HG02840 (cell line): Measurements from ENCODE around the gene TICAM2.
A peak's percentile ranks its signal among the peaks of the same experiment; 100 is the strongest.
"Not testable (repeated sequence)": the region's sequence is repeated elsewhere in the genome, so short reads cannot be mapped to it uniquely, and the experiment has no call there.

Source experiments
- ATAC-seq: cut with Tn5 transposase; IDR thresholded peaks from one replicate; pipeline ENCODE4 v1.9.1; 2021; ENCODE audit warnings: mild to moderate bottlenecking, moderate library complexity, moderate number of reproducible peaks; ENCODE audit not compliant: unreplicated experiment, low FRiP score

Gene TICAM2, protein sequence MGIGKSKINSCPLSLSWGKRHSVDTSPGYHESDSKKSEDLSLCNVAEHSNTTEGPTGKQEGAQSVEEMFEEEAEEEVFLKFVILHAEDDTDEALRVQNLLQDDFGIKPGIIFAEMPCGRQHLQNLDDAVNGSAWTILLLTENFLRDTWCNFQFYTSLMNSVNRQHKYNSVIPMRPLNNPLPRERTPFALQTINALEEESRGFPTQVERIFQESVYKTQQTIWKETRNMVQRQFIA

DNA sequence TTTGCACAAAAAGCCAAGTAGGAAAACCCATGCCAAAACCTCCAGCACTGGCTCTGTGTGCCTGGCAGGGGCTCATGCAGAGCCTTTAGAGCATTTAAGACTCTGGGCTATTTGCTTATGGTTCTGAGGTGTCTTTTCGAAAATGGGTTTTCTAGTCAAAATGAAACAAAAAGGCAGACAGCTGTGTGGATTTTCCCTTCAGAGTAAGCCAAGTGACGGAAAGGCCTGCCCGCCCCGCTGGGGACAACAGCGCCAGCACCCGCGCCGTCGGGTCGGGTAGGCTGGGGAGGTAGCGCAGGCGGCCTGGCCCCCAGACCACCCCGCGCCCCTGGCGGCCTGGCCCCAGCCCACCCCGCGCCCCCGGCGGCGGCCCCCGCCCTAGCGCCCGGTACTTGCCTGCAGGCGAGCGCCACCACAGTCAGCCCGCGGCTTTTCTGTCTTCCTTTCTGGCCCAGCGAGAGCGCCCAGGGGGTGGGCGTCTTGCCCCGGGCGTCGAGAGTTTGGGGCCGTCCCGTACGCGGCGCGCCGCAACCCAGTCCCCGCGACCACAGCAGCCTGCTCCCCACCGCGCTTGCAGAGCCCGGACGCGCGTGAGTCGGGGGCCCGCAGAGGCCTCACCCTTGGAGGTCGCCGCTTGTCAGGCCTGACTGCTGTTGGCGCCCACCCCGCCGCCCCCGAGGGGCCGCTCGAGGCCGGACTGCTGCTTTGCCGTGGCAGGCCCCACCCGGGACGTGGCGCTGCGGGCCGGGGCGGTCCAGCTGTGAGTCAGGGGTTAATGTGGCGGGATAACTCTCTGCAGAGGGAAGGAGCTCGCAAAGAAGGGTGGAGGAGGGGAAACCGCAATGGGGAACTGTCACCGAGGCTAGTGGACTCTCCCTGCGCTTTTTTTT lies at the start of gene TICAM2:
TSS of gene TICAM2 (minus strand) at position 779 of the 890 bp plus-strand sequence. CDS start 21,223 bp downstream, outside the sequence.
- peak; percentile 78 for ATAC-seq

DNA sequence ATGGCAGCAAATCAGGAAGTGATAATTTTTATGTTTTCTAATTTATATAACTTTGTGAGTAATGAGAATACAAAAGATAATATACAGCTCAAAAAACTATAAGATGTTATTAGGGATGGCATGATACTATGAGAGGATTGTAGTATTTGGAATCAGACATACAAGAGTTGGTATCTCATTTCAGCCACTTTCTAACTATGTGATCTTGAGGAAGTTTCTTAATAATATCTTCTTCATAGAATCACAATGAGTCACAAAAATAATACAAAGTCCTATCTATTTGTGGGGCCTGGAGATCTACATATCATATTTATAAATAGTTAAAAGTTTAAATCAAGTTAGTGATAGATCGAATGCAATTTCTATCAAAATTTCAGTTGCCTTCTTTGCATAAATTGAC lies 47.3 kb upstream of the TICAM2 start:
- ATAC-seq, result no peak

DNA sequence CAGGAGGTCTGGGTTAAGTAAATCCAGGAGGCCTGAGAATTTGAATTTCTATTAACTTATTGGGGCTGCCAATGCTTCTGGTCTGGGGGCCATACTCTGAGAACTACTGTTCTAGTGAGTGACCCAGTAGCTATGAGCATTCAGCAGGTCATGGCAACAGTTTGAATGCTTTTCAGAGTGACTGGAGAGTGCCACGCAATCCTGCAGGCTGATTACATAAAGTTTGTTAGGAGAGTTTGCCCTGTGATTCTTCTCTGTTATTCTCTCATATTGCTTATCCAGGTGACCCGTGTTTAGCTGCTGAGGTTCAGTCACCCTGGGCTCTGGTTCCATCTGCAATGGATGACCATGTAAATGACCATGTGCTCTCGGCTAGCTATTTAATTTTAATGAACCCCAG lies 45.8 kb upstream of the TICAM2 start:
- no peak for ATAC-seq

DNA sequence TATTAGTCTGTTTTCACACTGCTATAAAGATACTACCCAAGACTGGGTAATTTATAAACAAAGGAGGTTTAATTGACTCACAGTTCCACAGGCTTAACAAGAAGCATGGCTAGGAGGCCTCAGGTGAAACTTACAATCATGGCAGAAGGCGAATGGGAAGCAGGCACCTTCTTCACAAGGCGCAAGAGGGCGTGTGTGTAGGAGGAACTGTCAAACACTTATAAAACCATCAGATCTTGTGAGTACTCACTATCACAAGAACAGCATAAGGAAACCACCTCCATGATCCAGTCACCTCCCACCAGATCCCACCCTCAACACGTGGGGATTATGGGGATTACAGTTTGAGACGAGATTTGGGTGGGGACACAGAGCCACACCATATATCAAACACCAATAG lies 43.1 kb upstream of the TICAM2 start:
- not testable (repeated sequence) for ATAC-seq

DNA sequence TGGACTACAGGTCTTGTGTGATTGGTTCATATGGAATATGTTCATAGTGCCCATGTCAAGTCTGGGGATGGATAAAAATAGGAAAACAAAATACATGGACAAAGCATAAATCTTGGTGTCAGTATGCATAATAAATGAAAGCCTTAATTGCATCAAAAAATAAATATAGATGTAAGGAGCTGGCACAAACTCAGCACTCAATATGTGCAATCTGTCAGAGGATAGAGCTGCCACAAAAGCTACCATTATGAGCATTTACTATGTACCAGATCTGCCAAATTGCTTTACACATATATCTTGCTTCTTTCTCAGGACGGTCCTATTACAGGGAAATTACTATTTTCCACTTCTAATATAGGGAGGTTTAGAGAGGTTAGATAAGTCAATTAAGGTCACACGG lies 41.8 kb upstream of the TICAM2 start:
- ATAC-seq, result no peak

DNA sequence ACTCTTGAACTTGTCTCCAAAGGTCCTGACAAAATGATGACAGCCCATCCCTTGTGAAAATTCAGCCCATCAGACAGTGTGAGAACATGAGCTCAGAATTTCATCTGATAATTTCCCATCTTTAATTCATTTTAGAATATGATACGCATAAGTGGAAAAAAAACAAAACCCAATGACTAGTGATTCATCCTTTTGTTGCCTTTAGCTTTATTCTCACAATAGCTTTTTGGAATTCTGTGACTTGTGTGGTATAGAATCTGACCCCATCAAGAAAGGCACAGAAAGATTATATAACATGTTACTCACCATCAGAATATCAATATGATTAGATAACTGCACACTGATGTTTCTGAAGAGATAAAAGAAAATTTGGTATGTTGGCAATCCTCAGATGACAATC lies 39.7 kb upstream of the TICAM2 start:
- no peak for ATAC-seq

DNA sequence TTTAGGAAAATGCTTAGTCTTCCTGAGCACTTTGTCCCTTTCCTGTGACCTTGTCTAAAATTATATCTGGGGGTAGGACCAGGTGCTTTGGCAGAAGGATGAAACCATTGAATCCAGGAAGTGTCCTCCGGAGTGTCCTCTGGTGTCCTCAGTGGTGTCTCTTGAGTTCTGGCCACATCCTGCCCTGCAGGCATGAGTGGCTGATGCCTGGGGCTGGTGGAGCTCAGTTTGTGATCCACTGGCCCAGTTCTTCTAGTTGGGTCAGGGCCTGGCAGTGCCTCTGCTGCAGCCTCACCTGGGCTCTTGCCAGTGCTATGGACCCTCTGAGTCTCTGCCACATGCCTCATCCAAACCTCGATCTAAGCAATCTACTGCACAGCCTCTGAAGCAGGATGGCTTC lies 38.0 kb upstream of the TICAM2 start:
- no peak for ATAC-seq

DNA sequence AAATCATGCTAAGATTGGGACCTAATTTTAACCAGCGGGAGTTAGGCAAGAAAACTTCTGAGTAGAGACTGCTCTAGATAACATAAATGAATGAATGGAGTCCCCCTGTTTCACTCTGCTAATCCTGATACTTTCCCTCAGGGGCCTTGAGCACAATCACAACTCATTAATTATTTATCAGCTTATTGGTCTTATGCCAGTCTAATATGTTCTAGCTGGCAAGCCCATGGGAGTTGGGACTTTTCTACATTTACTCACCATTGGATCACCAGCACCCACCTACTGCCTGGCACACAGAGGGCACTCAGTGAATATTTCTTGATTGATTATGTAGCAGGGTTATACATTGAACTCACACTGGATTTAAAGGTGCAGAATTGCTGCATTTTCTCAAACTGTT lies 37.1 kb upstream of the TICAM2 start:
- no peak for ATAC-seq

DNA sequence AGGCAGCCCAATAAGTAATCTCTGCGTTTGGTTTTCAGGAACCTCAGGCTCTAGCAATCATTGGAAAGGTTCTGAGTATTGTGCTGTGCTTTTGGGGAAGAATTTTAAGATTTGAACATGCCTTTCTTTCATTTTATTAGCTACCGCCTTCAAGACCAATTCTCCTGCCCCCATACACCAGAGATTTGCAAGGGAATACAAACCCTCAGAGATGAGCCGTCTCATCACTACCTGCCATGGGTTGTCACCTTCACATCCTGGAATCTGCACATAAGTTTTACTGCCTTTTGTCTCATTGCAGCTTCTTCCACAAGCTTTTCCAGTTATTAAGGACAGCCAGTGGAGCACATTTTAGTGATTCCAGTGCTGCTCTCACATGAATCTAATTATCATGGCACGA lies 35.2 kb upstream of the TICAM2 start:
- ATAC-seq, result no peak

DNA sequence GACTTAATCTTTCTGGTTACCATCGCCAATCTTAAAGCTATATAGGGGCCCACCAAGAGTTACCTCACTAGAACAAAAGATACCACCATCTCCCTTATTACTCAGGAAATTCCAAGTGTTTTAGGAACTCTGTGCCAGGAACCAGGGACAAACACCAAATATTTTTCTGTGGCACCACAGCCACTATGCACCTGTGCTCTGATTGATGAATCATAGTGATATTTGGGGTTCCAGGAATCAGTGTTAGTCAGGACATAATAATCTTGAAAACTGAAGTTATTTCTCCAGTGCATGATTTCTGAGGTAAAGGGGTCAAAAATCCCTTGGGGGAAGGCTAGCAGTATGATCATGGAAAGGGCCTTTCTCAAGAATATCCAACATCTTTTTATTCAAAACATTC lies 33.7 kb upstream of the TICAM2 start:
- no peak for ATAC-seq

DNA sequence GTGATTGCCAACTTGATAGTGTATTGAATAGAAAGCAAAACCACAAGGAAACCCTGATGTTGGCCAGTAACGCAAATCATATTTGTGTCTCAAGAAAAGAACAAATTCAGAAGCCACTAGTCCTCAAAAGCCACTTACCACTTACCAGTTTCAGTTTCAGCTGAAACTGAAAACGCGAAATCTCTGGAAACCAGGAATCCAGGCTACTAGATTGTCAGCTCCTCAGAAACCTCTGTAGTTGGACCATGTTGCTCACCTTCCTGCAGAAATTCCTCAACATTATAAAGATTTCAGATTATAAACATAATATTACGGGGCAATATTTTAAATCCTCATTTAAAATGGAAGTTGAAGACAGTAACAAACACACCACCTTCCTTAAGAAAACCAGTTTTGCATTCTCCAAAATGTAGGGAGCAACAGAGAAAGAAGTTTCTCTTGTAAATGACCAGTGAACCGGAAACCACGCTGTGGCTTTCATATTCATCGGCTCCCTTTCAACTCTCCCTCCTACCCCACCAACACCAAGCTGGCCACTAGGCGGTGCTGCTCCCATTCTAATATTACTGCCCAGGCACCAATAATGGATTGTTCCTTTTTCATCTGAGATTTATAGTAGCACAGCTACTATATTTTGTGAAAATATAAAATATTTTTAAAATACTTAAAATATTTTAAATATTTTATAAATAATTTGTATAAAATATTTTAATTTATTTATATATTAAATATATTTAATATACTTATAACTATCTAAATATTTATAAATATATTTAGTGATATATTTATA lies 32.3 kb upstream of the TICAM2 start:
- ATAC-seq, result peak; percentile 57

DNA sequence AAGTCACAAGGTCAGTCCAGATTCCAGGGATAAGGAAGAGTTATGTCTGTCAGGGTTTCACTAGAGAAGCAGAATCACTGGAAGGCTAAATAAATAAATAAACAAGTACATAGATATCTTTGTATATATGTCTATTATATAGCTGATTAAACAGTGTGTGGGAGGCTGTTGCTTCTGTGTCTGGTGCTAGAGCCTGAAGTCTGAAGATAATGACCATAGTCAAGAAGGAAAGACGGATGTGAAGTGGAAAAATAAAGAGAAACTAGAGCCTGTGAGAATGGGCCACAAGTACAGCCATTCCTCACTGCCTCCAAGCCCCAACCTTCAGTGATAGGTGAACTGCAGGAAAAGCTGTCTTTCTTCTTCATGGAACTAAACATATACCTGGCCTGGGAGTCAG lies 27.6 kb upstream of the TICAM2 start:
- no peak for ATAC-seq

DNA sequence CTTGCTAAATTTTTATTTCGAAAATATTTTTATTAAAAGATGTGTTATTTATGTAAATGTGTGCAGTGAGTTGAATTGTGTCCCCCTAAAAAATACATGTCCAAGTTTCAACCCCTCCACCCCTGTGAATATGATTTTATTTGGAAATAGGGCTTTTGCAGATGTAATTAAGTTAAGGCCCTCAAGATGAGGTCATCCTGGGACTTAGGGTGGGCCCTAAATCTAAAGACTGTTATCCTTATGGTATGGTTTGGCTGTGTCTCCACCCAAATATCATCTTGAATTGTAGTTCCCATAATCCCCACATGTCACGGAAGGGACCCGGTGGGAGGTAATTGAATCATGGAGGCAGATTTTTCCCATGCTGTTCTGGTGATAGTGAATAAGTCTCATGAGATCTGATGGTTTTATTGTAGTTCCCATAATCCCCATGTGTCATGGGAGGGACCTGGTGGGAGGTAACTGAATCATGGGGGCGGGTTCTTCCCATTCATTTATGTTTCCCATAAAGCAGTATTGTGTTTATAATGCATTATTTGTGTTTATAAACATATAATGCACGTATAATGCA lies 25.1 kb upstream of the TICAM2 start:
- ATAC-seq, result no peak

DNA sequence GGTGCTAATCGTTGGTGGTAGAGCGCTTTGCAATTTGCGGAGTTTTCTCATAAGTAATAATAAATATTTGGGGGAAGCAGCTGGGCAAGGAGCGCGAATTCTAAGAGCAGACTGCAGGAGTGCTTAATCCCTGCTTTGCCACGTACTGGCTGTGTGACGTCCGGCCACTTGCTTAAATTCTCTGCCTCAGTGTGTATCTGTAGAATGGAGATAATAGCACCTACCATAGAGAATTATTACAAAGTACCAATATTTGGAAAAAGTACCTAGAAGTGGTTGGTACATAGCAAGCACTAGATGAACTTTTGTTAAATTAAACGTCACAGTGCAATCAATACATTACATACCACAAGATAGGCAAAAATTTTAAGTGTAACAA lies 24.2 kb upstream of the TICAM2 start:
- peak; percentile 27 for ATAC-seq

DNA sequence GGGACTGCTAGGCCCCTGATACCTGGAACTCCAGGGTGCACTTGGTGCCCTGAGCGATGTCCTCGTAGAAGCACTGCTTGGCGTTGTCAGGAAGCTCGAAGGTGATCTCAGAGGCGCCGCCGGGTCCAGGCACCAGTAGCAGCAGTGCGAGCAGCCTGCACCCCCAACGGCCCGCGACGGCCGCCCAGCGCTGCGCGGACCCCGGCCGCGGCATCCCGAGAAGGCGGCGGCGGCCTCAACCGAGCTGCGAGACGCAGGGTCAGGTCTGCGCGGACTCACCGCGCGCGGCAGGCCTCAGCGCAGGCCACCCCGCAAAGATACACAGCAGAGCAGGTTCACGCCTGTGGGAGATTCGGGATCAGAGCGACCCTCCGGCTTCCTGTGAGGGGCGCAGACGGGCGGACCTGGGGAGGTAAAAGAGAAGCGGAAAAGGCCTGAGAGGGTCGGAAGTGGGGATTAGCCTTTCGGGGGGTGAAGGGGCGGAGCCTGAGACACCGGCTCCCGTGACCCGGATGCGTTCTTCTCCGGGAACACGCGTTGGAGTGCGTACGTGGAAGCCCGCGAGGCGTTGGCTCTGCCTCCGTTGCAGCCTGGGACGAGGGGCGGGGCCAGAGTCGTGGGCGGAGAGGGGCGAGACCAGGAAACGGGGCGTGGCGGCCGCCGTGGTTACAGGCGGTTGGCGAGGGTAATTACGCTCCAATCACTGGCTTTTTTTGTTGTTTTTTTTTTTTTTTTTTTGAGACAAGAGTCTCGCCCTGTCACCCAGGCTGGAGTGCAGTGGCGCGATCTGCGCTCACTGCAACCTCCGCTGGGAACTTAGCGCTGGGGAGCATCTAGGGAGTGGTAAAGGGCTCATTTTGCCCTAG lies 23.5 kb upstream of the TICAM2 start, which contains the start of gene TMED7:
TSS of gene TMED7 (minus strand) at position 458 of the 866 bp plus-strand sequence. CDS start at position 214, 244 bp downstream.
- ATAC-seq, result peak; percentile 93

DNA sequence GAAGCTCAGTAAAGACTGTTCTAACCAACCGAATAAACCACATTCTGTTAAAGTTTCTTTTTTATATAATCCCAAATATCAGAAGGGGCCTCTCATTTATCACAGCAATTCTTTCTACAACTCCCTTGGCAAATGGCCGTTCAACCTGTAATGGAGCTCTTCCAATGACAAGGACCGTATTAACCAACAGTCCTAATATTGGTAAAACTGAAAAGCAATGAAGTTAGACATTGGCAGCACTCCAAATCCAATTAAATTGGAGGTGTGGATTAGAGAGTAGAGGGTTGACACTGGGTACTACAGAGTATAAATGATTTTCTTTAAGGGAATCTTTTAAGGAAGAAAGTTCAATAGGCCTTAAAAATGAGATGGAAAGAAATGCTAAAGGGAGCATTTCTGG lies 22.7 kb upstream of the TICAM2 start:
- no peak for ATAC-seq

DNA sequence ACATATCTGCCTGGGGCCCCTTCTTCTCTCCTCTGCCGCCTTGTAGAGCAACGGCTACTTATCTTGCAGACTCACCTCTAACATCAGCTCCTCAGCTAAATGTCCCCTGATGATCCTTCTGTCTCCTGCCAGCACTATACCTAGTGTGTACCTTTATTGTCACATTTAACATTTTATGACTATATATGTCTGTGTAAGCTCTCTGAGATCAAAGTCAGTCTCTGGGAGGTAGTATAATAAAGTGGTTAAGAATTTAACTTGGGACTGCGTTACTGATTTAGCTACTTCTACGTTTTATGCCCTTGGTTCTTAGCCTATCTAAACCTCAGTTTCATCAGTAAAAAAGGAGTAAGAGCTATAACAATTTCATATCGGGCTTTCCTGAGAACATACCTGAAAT lies 21.4 kb upstream of the TICAM2 start:
- ATAC-seq, result no peak

DNA sequence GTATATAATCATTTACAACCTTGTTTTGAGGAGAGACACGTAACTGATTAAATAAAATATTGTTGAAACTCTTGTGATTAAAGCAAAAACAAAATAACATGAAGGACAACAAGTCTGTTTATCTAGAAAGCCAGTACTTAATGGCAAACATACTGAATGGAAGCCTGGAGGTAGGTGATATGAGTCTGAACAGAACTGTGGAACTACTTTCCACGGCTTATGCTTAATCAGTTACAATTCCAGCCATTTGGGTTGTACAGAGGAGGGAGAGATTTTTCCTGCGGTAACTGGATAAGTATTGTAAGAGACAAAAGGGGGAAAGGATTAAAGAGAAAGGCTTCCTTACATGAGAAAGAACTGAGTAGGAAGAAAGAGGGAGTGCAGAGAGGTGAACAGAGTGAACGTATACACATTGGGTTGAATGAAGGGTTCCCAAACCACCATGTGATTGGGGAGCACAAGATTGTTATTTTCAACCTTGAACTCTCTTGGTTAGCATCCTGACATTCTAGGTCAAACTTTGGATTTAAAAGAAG lies 19.2 kb upstream of the TICAM2 start:
- ATAC-seq, result no peak

DNA sequence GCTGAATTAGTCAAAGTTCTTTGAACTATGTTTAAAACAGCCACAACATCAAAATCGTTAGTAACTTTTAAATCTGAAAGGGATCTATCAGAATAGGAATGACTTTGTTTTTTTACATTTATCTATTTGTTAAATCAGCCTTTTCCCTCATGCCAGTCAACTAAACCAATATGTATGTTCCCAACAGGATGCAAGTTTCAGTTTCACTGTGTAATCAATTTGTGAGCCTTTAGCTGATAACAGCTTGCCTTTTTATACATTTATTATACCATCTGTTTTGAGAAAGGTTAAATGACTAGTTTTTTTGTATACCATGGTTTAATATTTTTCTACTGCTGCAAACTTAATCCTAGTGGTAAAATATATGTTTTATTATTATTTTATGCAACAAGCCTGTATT lies 14.6 kb upstream of the TICAM2 start:
- no peak for ATAC-seq

DNA sequence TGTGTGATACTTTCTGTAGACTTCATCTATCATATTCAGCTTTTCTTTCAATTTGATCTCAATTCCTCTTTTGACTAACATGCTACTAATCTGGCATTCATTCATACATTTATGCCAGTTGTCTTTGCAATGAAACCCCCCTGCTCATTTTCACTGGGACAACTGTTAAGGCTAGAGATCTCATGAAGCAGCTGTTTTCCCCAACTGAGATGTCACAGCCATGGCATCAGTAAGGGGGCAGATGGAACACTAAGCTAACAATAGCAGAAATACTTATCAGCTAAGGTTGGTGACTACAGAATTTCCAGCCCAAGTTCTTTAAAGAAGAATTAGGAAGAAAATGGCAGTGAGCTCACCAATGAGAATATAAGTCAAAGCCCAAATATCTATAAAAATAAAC lies 14.2 kb upstream of the TICAM2 start:
- ATAC-seq, result no peak
